ENCODE data around the gene RNU4-1. TPM values are rescaled to one million over a fixed set of nuclear protein-coding genes. Genes with fewer than 3 reads are reported as not detected.
"Not testable (repeated sequence)": the region's sequence is repeated elsewhere in the genome, so short reads cannot be mapped to it uniquely, and the experiment has no call there.

Gene RNU4-1
- total RNA-seq, 1 donor from 2014 or later: 976 TPM

DNA sequence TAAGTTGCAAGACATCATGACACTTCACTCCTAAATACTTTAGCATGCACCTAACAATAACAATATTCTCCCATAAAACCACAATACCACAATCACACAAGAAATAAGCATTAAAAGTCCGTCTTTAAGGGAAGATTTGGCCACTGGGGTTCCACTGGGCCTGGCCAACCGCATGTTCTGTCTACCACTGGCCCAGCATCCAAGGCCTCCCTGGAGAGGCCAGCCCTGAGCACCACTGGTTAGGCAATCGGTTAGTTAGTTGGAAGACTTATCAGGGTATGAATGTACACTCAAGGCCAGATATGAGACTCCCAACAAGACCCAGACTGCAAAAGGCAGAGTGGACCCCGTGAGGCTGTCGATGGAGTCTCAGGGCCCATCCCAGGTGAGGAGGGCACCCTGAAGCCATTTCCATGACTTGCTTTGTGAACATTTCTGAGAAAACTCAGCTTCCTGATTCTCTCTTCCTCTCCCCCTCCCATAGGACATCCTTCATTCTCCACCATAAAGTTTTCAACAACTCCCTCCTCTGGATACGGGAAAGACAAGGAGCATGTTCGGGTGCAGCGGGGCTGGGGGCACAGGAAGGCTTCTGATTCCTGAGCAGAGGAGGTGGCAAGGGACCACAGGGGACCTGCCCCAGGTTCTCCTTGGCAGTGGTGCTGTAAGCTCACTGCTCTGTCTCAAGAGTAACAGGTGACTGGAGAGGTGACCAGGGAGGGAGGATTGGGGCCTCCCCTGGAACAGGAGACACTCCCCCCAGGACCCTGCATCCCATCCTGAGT, 33.4 kb downstream of the RNU4-1 start:
- DNase-seq (ENCODE audit: low spot score): no peak

GRCh38 chr12:120258323-120258896, 34.6 kb downstream of the RNU4-1 start:
- no peak for DNase-seq (ENCODE audit: low spot score)

DNA sequence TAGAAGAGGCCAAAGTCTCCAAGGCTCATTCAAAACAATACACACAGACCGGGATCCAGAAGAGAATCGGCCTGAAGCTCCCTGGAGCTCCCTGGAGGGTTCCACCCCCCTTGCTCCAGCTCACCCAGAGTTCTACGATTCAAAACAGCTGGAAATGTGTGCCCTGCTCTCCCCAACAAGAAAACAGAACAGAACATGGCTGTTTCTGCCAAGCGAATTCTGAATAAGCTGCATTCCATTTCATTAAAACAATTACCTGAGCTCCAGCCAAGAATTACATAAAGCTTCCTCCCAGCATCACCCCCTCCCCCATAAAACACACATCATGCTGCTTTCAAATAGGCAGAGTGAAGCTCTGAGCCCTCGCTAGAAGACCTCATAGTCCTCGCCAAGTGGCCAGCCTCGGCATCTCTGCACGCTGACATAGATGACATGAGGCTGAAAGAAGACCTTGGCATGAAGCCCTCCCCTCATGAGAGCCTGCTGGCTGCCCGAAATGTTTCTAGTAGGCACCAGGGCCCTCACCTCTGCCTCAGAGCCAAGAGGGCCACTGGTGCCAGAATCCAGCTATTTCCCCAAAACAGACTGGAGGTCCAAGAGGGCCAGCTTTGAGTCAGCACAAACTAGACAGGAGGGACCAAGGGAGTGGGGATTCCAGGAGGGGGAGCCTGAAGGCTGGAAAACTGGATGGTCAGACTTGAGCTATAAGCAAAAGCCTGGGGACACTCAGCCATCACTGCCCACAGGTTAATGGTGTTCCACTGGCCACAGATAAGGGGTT, 35.8 kb downstream of the RNU4-1 start:
- no peak for DNase-seq (ENCODE audit: low spot score)

GRCh38 chr12:120254809-120255208, 38.2 kb downstream of the RNU4-1 start:
- DNase-seq (ENCODE audit: low spot score): no peak

- DNase-seq (ENCODE audit: low spot score): not testable (repeated sequence)
These were observed 39.7 kb downstream of the RNU4-1 start for GRCh38 chr12:120253313-120253712.

DNA sequence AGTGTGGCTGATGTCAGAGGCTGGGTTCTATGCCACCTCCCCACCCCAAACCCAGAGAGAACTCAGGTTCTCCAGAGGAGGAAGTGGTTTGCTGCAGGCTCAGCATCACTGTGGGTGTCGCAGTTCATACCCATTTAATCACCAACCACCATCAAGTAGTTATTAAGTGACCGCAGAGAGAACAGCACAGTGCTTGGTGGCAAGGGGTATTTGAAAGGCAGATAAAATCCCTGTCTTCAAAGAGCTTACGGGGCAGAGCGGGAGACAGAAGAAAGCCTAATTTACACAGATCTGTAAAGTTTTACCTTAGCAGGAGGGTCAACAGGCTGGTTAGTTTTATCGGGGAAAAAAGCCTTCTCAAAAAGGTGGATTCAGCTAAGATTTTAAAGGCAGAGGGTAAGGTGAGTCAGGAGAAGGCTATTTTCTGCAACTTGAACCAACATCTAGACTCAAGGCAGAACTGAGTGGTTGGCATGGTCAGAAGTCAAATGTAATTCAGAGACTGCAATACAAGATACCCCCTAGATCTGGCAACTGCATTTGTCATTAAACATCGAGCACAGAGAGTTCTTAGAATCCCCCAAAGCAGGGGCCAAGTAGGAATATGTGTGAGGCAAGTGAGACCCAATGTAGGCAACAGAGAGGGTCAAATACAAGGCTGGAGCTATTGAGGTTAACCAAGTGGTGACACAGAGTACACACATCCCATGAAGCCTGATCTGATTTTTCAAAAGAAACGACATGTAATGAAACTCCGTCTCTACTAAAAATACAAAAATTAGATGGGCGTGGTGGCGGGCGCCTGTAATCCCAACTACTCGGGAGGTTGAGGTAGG, 40.7 kb downstream of the RNU4-1 start:
- DNase-seq (ENCODE audit: low spot score): no peak

- not testable (repeated sequence) for DNase-seq (ENCODE audit: low spot score)
These were observed 41.5 kb downstream of the RNU4-1 start for GRCh38 chr12:120251364-120252070.

GRCh38 chr12:120249875-120250795, 42.9 kb downstream of the RNU4-1 start:
- DNase-seq (ENCODE audit: low spot score): no peak

DNA sequence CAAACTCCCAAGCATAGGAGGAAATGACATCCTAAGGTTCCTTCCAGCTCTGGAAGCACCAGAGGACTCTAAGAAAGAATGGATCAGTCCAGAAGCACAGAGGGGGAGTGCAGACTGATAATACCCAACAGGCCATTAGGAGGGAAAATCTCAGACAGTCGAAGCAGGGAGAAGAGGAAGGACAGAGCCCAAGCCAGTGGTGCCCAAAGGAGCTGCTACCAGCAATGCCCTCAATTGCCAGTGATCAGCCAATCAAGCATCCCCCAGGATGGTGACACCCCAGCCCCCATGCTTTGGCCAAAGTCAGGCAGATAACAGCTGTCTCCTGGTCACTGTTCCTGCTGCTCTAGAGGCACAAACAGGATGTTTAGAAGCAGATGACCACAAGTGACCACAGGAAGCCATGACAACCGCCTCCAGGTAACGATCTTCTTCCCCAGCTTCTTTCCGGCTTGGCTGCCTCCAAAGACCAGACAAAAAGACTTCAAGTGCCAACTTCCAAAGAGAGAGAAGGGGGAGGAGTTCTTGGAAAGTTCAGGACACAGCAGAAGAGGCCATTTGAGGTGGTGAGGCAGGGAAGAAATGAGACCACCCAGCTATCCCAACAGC, 43.7 kb downstream of the RNU4-1 start:
- DNase-seq (ENCODE audit: low spot score): no peak

GRCh38 chr12:120247621-120248030, 45.4 kb downstream of the RNU4-1 start:
- DNase-seq (ENCODE audit: low spot score): no peak

- no peak for DNase-seq (ENCODE audit: low spot score)
These were observed 45.9 kb downstream of the RNU4-1 start for GRCh38 chr12:120247183-120247582.

DNA sequence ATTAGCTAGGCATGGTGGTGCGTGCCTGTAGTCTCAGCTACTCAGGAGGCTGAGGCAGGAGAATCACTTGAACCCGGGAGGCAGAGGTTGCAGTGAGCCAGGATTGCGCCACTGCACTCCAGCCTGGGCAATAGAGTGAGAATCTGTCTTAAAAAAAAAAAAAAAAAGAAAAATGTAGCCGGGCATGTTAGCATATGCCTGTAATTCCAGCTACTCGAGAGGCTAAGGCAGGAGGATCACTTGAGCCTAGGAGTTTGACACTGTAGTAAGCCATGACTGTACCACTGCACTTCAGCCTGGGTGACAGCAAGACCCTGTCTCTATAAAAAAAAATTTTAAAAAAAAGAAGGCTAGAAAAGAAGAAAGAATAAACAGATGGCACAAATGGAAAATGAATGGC, 46.3 kb downstream of the RNU4-1 start:
- not testable (repeated sequence) for DNase-seq (ENCODE audit: low spot score)

Other genes with a start within 250 kb of the RNU4-1 start
- 62.4 TPM for gene RAB35, start 176.5 kb downstream of the RNU4-1 start, total RNA-seq
- 97.0 TPM for gene GCN1, start 98.5 kb downstream of the RNU4-1 start, total RNA-seq
- gene RPLP0, start 92.1 kb downstream of the RNU4-1 start, total RNA-seq: 1,415 TPM
- gene PXN, start 27.5 kb downstream of the RNU4-1 start, total RNA-seq: 123 TPM
- 7,466 TPM for gene RNU4-2, start 1.3 kb downstream of the RNU4-1 start, total RNA-seq
- 1.6 TPM for gene SIRT4, start 9.1 kb upstream of the RNU4-1 start, total RNA-seq
- 1.8 TPM for gene PLA2G1B, start 34.5 kb upstream of the RNU4-1 start, total RNA-seq
- 0.58 TPM for gene MSI1, start 75.9 kb upstream of the RNU4-1 start, total RNA-seq
- gene COX6A1, start 144.9 kb upstream of the RNU4-1 start, total RNA-seq: 312 TPM
- 19.9 TPM for gene TRIAP1, start 153.1 kb upstream of the RNU4-1 start, total RNA-seq
- gene GATC, start 153.2 kb upstream of the RNU4-1 start, total RNA-seq: 27.7 TPM
- gene SRSF9, start 176.5 kb upstream of the RNU4-1 start, total RNA-seq: 120 TPM
- gene DYNLL1, start 202.9 kb upstream of the RNU4-1 start, total RNA-seq: 142 TPM
- gene COQ5, start 235.9 kb upstream of the RNU4-1 start, total RNA-seq: 23.3 TPM
- gene RNF10, start 241.1 kb upstream of the RNU4-1 start, total RNA-seq: 224 TPM

All from mesenteric fat pad (tissue), 1 donor.